ENCODE results near the gene ME1. TPM values are rescaled to one million over a fixed set of nuclear protein-coding genes. Genes with fewer than 3 reads are reported as not detected.

Gene ME1
- total and polyA plus RNA-seq, 2 experiments from 2014 or later: 19.0 to 19.7 TPM

DNA sequence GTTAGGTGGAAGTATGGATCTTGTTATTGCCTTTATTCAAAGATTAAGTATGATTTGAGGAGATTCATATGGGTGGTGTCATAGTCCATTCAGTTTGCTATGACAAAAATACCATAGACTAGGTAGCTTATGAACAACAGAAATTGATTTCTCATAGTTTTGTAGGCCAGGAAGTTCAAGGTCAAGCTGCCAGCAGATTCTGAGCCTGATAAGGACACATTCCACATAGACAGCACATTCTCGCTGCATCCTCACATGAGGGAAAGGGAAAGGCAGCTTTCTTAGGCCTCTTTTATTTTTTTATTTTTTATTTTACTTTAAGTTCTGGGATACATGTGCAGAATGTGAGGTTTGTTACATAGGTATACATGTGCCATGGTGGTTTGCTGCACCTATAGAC lies 27.7 kb downstream of the ME1 start:
- WGBS (ENCODE audit: low lambda C conversion rate, missing lambda C conversion rate): 85% methylated on average over 1 of the region's 1 CpG
- no peak for DNase-seq (ENCODE audit: low spot score)

GRCh38 chr6:83389606-83390005 lies 41.2 kb downstream of the ME1 start:
- no peaks in the 10 kb centered on the region for H3K4me1 ChIP-seq (ENCODE audit: insufficient read depth)
- H2AFZ ChIP-seq: no peak overlapping the region
- H3K27ac ChIP-seq: no peak overlapping the region
- H3K4me2 ChIP-seq: no peak overlapping the region
- H3K9me2 ChIP-seq (replicated peaks; ENCODE audit: insufficient read depth): no peaks in the 10 kb centered on the region
- no peaks in the 10 kb centered on the region for H3K9me3 ChIP-seq (ENCODE audit: low read depth)
- no peak for DNase-seq (ENCODE audit: low spot score)
- 98% methylated on average over 2 of the region's 2 CpGs for WGBS (ENCODE audit: low lambda C conversion rate, missing lambda C conversion rate)
- H3K27me3 ChIP-seq: no peaks in the 10 kb centered on the region
- TF ChIP-seq, protein P1, sequence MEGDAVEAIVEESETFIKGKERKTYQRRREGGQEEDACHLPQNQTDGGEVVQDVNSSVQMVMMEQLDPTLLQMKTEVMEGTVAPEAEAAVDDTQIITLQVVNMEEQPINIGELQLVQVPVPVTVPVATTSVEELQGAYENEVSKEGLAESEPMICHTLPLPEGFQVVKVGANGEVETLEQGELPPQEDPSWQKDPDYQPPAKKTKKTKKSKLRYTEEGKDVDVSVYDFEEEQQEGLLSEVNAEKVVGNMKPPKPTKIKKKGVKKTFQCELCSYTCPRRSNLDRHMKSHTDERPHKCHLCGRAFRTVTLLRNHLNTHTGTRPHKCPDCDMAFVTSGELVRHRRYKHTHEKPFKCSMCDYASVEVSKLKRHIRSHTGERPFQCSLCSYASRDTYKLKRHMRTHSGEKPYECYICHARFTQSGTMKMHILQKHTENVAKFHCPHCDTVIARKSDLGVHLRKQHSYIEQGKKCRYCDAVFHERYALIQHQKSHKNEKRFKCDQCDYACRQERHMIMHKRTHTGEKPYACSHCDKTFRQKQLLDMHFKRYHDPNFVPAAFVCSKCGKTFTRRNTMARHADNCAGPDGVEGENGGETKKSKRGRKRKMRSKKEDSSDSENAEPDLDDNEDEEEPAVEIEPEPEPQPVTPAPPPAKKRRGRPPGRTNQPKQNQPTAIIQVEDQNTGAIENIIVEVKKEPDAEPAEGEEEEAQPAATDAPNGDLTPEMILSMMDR (IDR thresholded peaks at IDR 0.05; ENCODE audit: poor library complexity): no peak
- TF ChIP-seq EZH2phosphoT487 (IDR thresholded peaks at IDR 0.05; ENCODE audit: low read depth, severe bottlenecking, unreplicated experiment): no peak
- no peak for TF ChIP-seq EZH2 (IDR thresholded peaks at IDR 0.05; ENCODE audit: borderline replicate concordance)
- no peaks in the 10 kb centered on the region for H4K20me1 ChIP-seq (ENCODE audit: insufficient read depth, poor library complexity, severe bottlenecking)
- no peak overlapping the region for H3K4me3 ChIP-seq
- no peaks in the 10 kb centered on the region for H3K36me3 ChIP-seq (replicated peaks; ENCODE audit: insufficient read depth, low read depth)
- H3K79me2 ChIP-seq: no peaks in the 10 kb centered on the region

More for the DNA sequence above, 27.7 kb downstream of the ME1 start:
- Histone ChIP-seq H2AFZ (no peak overlapping the region), H3K27me3 (no peaks in the 10 kb centered on the region), H3K36me3 (replicated peaks; ENCODE audit: insufficient read depth, low read depth) (no peaks in the 10 kb centered on the region), H3K79me2 (no peaks in the 10 kb centered on the region), H3K9me2 (replicated peaks; ENCODE audit: insufficient read depth) (no peaks in the 10 kb centered on the region), H3K27ac (no peak overlapping the region), H3K4me2 (no peak overlapping the region), H3K4me3 (no peak overlapping the region), H4K20me1 (ENCODE audit: insufficient read depth, poor library complexity, severe bottlenecking) (no peaks in the 10 kb centered on the region), H3K4me1 (ENCODE audit: insufficient read depth) (no peaks in the 10 kb centered on the region), H3K9me3 (ENCODE audit: low read depth) (no peaks in the 10 kb centered on the region)
- TF ChIP-seq, protein P1 (IDR thresholded peaks at IDR 0.05; ENCODE audit: poor library complexity): no peak
- TF ChIP-seq EZH2phosphoT487 (IDR thresholded peaks at IDR 0.05; ENCODE audit: low read depth, severe bottlenecking, unreplicated experiment): no peak
- no peak for TF ChIP-seq EZH2 (IDR thresholded peaks at IDR 0.05; ENCODE audit: borderline replicate concordance)

DNA sequence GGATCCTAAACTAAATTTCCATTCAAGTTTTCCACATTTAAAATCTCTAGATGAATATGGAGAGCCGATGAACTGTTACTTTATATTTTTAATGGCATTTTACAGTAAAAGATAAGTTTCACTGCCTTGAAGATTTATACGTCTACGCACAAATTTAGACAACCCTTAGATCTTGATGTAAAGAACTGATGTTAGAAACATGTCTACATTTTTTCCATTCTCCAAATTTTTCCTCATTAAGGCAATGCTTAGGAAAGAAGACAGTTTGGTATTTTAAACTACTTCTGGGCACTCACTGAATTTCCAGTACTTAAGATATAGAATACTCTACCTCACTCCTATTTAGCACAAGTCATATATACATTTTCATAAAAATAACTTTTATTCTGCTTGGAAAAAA lies 45.4 kb downstream of the ME1 start:
- no peaks in the 10 kb centered on the region for H3K9me3 ChIP-seq (ENCODE audit: low read depth)
- no peak overlapping the region for H2AFZ ChIP-seq
- 85% methylated on average over 3 of the region's 3 CpGs for WGBS (ENCODE audit: low lambda C conversion rate, missing lambda C conversion rate)
- H3K27ac ChIP-seq: no peak overlapping the region
- no peaks in the 10 kb centered on the region for H3K27me3 ChIP-seq
- no peak overlapping the region for H3K4me2 ChIP-seq
- H3K79me2 ChIP-seq: no peaks in the 10 kb centered on the region
- H3K4me3 ChIP-seq: no peak overlapping the region
- no peaks in the 10 kb centered on the region for H4K20me1 ChIP-seq (ENCODE audit: insufficient read depth, poor library complexity, severe bottlenecking)
- H3K9me2 ChIP-seq (replicated peaks; ENCODE audit: insufficient read depth): no peaks in the 10 kb centered on the region
- TF ChIP-seq EZH2 (IDR thresholded peaks at IDR 0.05; ENCODE audit: borderline replicate concordance) (no peak), EZH2phosphoT487 (IDR thresholded peaks at IDR 0.05; ENCODE audit: low read depth, severe bottlenecking, unreplicated experiment) (no peak)
- TF ChIP-seq, protein P1 (IDR thresholded peaks at IDR 0.05; ENCODE audit: poor library complexity): no peak
- no peaks in the 10 kb centered on the region for H3K4me1 ChIP-seq (ENCODE audit: insufficient read depth)
- no peaks in the 10 kb centered on the region for H3K36me3 ChIP-seq (replicated peaks; ENCODE audit: insufficient read depth, low read depth)
- no peak for DNase-seq (ENCODE audit: low spot score)

DNA sequence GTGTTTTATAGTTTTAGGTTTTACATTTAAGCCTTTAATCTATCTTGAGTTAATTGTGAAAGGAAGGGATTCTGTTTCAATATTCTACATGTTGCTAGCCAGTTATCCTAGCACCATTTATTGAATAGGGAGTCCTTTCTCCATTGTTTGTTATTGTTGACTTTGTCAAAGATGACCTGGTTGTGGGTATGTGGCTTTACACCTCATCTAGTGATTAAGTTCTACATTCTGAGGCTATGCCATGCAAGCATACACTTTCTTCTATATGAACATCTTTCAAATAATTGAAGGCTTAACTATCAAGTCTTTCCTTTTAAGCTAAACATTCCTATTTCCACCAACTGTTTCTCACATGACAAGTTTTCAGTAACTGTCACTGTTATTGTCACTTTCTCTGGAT lies 46.1 kb downstream of the ME1 start:
- Histone ChIP-seq H3K4me2 (no peak overlapping the region), H3K4me3 (no peak overlapping the region), H3K36me3 (replicated peaks; ENCODE audit: insufficient read depth, low read depth) (no peaks in the 10 kb centered on the region), H3K9me3 (ENCODE audit: low read depth) (no peaks in the 10 kb centered on the region), H3K79me2 (no peaks in the 10 kb centered on the region), H3K4me1 (ENCODE audit: insufficient read depth) (no peaks in the 10 kb centered on the region), H3K27me3 (no peaks in the 10 kb centered on the region), H4K20me1 (ENCODE audit: insufficient read depth, poor library complexity, severe bottlenecking) (no peaks in the 10 kb centered on the region), H2AFZ (no peak overlapping the region), H3K9me2 (replicated peaks; ENCODE audit: insufficient read depth) (no peaks in the 10 kb centered on the region), H3K27ac (no peak overlapping the region)
- TF ChIP-seq EZH2 (IDR thresholded peaks at IDR 0.05; ENCODE audit: borderline replicate concordance) (no peak), EZH2phosphoT487 (IDR thresholded peaks at IDR 0.05; ENCODE audit: low read depth, severe bottlenecking, unreplicated experiment) (no peak)
- TF ChIP-seq, protein P1 (IDR thresholded peaks at IDR 0.05; ENCODE audit: poor library complexity): no peak
- DNase-seq (ENCODE audit: low spot score): no peak
